ENCODE results near the gene GFOD2.

- TF ChIP-seq CTCF (IDR thresholded peaks at IDR 0.05) (no peak), POLR2A (IDR thresholded peaks at IDR 0.05) (no peak)
These were observed 42.8 kb upstream of the GFOD2 start for GRCh38 chr16:67761924-67762323.
